ENCODE results near the gene ARHGAP26. TPM values are rescaled to one million over a fixed set of nuclear protein-coding genes. Genes with fewer than 3 reads are reported as not detected.

The ARHGAP26 gene
- total RNA-seq, 4 donors from 2014 or later, result 61.0 to 76.7 (median 61.2) TPM

DNA sequence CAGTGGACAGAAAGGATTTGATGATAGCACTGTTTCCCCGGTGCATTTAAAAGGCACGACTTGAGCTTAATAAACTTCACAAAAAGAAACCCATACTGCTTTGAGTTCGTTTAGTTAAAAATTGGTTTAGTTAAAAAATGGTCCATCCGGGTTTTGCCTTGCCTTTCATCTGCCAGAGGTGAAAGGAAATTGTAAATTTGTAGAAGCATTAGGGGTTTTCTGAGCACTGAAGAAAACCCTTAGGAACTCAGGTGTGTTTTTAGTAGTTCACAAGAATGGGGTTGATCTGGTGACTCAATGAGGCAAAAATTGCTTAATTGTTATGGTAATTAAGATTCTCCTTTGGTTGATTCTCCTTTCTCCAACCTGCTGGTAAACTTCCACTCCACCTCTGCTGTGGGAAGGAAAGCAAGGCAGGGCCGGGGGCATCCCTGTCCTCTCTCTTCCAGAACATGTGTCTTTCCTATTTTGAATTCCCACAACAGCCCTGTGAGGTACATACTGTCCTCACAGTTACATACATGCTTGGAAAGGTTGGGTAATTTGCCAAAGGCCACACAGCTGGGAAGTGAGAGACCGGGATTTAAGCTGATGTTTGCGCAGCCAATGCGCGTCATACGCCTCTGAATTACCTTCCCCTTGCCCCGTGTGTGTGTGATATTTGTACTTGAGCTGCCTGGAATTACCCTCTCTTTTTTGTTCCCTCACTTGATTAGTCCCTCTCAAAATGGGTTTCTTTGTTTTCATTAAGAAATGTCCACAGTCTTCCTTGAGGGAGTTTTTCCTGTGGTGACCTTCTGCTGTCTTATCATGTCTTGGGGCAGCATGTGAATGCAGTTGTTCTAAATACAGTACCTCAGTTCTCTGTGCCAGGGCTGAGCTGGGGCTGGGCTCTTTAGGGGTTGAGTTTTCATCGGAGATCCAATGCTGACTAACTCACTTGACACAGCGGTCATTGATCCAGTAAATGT, 94.4 kb downstream of the ARHGAP26 start:
- H3K36me3 ChIP-seq, result no peaks in the 10 kb centered on the region
- TF ChIP-seq, protein P1, sequence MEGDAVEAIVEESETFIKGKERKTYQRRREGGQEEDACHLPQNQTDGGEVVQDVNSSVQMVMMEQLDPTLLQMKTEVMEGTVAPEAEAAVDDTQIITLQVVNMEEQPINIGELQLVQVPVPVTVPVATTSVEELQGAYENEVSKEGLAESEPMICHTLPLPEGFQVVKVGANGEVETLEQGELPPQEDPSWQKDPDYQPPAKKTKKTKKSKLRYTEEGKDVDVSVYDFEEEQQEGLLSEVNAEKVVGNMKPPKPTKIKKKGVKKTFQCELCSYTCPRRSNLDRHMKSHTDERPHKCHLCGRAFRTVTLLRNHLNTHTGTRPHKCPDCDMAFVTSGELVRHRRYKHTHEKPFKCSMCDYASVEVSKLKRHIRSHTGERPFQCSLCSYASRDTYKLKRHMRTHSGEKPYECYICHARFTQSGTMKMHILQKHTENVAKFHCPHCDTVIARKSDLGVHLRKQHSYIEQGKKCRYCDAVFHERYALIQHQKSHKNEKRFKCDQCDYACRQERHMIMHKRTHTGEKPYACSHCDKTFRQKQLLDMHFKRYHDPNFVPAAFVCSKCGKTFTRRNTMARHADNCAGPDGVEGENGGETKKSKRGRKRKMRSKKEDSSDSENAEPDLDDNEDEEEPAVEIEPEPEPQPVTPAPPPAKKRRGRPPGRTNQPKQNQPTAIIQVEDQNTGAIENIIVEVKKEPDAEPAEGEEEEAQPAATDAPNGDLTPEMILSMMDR (IDR thresholded peaks at IDR 0.05), result no peak
- TF ChIP-seq POLR2AphosphoS5 (IDR thresholded peaks at IDR 0.05) (no peak), EP300 (IDR thresholded peaks at IDR 0.05; ENCODE audit: low read depth) (peak; percentile 59)
- WGBS, 2 donors (ENCODE audit: low coverage in 1 of 2), result 65 to 80% methylated on average over 11 to 13 of the region's 13 CpGs
- in situ Hi-C loops (cut with MboI; ENCODE audit: low pct_ligation_motif_present in 1 of 4, low pct_unique_long_range_greater_than_20kb in 1 of 4, low sequenced_read_pairs in 3 of 4), result loop anchor here in 2 of 4 donors (10.0 kb wide), 2 partner anchors 100 to 110 kb away; no protein-coding TSS in a partner anchor
- H3K4me3 ChIP-seq, result no peak overlapping the region
- H3K4me1 ChIP-seq, result peaks cover 22 to 77% (median 43%) of the 10 kb centered on the region in 4 donors
- H3K27ac ChIP-seq, result peak overlapping the region in 1 of 4 donors; percentile 28
- no peaks in the 10 kb centered on the region for H3K27me3 ChIP-seq
- no peaks in the 10 kb centered on the region for H3K9me3 ChIP-seq
- intact Hi-C loops (cut with DNase I; ENCODE audit: low total_unique reads), result loop anchor here (5.0 kb wide), 1 partner anchor 147 kb away; no protein-coding TSS in a partner anchor
- DNase-seq, result peak; percentile 63

DNA sequence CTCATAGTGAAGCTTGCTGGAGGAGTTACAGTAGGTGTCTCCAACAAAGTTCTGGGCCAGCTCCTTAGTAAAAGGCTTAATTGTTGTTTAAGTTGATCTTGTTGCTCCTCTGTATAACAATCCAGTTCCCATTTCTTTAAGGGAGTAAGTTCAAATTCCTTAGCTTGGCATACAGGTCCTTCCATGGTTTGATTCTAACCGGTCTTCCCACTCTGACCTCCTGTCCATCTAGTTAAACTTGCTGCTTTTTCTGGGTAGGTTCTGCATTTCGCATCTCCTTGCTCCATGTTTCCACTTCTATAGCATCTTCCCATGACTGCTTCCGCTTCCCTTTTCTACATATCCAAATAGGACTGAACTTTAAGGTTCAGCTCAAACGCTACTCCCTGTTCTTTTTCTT, 95.5 kb downstream of the ARHGAP26 start:
- intact Hi-C loops (cut with DNase I; ENCODE audit: low total_unique reads), result loop anchor here (1.0 to 5.0 kb wide), 2 partner anchors 95 to 148 kb away; partner anchors contain the start of gene ARHGAP26
- Histone ChIP-seq H3K27me3 (no peaks in the 10 kb centered on the region), H3K9me3 (no peaks in the 10 kb centered on the region), H3K36me3 (no peaks in the 10 kb centered on the region), H3K4me1 (peaks cover 32 to 82% (median 48%) of the 10 kb centered on the region in 4 donors), H3K27ac (no peak overlapping the region), H3K4me3 (no peak overlapping the region)
- in situ Hi-C loops (cut with MboI; ENCODE audit: low pct_ligation_motif_present in 1 of 4, low pct_unique_long_range_greater_than_20kb in 1 of 4, low sequenced_read_pairs in 3 of 4), result loop anchor here in 2 of 4 donors (10.0 kb wide), 2 partner anchors 101 to 111 kb away; no protein-coding TSS in a partner anchor
- no peak for TF ChIP-seq POLR2AphosphoS5 (IDR thresholded peaks at IDR 0.05)
- TF ChIP-seq, protein P1 (IDR thresholded peaks at IDR 0.05), result no peak
- TF ChIP-seq EP300 (IDR thresholded peaks at IDR 0.05; ENCODE audit: low read depth), result no peak
- no peak for TF ChIP-seq POLR2A (IDR thresholded peaks at IDR 0.05)
- 93 to 96% methylated on average over 3 to 4 of the region's 4 CpGs for WGBS, 2 donors (ENCODE audit: low coverage in 1 of 2)
- no peak for DNase-seq

DNA sequence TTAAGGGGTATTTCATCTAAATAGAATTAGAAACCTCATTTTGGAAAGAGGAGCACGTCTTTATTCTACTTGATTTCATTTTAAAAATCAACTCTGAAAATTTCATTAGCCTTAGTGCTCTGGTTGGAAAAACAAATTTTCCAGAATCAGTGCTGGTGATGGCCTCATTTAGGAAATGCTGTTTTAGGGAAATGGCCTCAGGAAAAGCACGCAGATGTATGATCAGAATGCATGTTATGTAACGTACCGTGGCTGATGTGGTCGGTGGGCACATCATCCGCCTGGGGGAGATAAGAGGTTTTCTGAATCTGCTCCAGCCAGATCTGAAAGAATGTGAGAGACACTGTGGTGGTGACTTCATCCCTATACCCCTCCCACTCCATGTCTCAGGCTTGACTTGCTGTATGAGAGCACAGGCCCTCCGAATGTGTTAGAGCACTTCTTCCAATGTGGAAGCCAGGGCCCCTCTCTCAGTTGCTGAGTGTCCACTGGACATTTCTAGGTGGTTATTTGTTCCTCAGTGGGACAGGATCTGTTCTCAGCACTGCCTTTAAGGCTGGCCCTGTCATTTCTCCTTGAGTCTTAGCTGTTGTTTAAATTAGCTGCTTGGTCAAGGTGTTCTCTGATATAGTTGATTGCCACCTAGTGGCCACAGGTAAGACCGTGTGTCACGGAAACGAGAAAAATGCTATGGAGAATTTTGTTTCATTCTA, 96.5 kb downstream of the ARHGAP26 start:
- H3K27ac ChIP-seq, result peak overlapping the region in 3 of 4 donors; percentile 50 to 80 (median 55)
- H3K36me3 ChIP-seq, result no peaks in the 10 kb centered on the region
- in situ Hi-C loops (cut with MboI; ENCODE audit: low pct_ligation_motif_present in 1 of 4, low pct_unique_long_range_greater_than_20kb in 1 of 4, low sequenced_read_pairs in 3 of 4) (loop anchor here in 2 of 4 donors (10.0 kb wide), 2 partner anchors 102 to 112 kb away; no protein-coding TSS in a partner anchor), intact Hi-C loops (cut with DNase I; ENCODE audit: low total_unique reads) (loop anchor here (1.0 to 5.0 kb wide), 2 partner anchors 96 to 149 kb away; partner anchors contain the start of gene ARHGAP26)
- H3K4me3 ChIP-seq, result no peak overlapping the region
- DNase-seq, result no peak
- H3K27me3 ChIP-seq, result no peaks in the 10 kb centered on the region
- WGBS, 2 donors (ENCODE audit: low coverage in 1 of 2), result 54 to 78% methylated on average over 5 to 10 of the region's 10 CpGs
- H3K9me3 ChIP-seq, result no peaks in the 10 kb centered on the region
- TF ChIP-seq, protein P1 (IDR thresholded peaks at IDR 0.05), result peak; percentile 66 to 94 (median 70)
- TF ChIP-seq POLR2AphosphoS5 (IDR thresholded peaks at IDR 0.05) (peak in 1 of 3 donors; percentile 28), POLR2A (IDR thresholded peaks at IDR 0.05) (no peak), EP300 (IDR thresholded peaks at IDR 0.05; ENCODE audit: low read depth) (no peak)
- peaks cover 29 to 81% (median 51%) of the 10 kb centered on the region in 4 donors for H3K4me1 ChIP-seq
